Muscle of leg (tissue), 11 donors: ENCODE data around the gene HLCS. TPM values are rescaled to one million over a fixed set of nuclear protein-coding genes. Genes with fewer than 3 reads are reported as not detected.

Experiments used
- DNase-seq: peaks from one replicate; pipeline ENCODE4 v3.0.0; 2013
- H3K27ac ChIP-seq: one replicate; pipeline ENCODE4 v1.5.1; 2013; ENCODE audit warnings: mild to moderate bottlenecking, low read length, control low read depth
- H3K27me3 ChIP-seq: one replicate; pipeline ENCODE4 v1.6.1; 2013; ENCODE audit warnings: low read length; ENCODE audit not compliant: control insufficient read depth, insufficient read depth
- H3K36me3 ChIP-seq: one replicate; pipeline ENCODE4 v1.6.1; 2013; ENCODE audit warnings: low read length; ENCODE audit not compliant: control insufficient read depth, insufficient read depth
- H3K4me1 ChIP-seq: one replicate; pipeline ENCODE4 v1.6.1; 2013; ENCODE audit warnings: low read length; ENCODE audit not compliant: control insufficient read depth, insufficient read depth
- H3K4me3 ChIP-seq: one replicate; pipeline ENCODE4 v1.5.1; 2013; ENCODE audit warnings: low read length, control low read depth
- H3K9me3 ChIP-seq: replicated peaks from 2 replicates; pipeline ENCODE4 v1.6.1; 2013; ENCODE audit warnings: low read depth, low read length; ENCODE audit not compliant: control insufficient read depth
- WGBS: methylation state at CpG from one replicate; pipeline ENCODE4 v1.1.5; 2013; ENCODE audit warnings: missing lambda C conversion rate; ENCODE audit not compliant: insufficient coverage; 5-methylcytosine and 5-hydroxymethylcytosine counted together
- polyA plus RNA-seq, 8 donors: library from polyadenylated mRNA; unstranded; fragments of 120-200 nt; gene quantifications; one replicate each; pipeline versions ENCODE4 v1.2.1 to v1.2.3, GENCODE V29; 2013; ENCODE audit warnings: inconsistent platforms in 1 of 8, low replicate concordance in 1 of 8; ENCODE audit not compliant: insufficient read length in 8 of 8, insufficient read depth in 1 of 8
- total RNA-seq: library from RNA; stranded (reverse); fragments of 120-200 nt; gene quantifications from one replicate; pipeline ENCODE4 v1.2.4, GENCODE V29; 2013

Gene HLCS
- total and polyA plus RNA-seq, 9 donors = 8.4 to 13.4 (median 12.9) TPM

GRCh38 chr21:36835383-36835795 is 131.1 kb downstream of the HLCS start:
- Histone ChIP-seq H3K36me3 (no peaks in the 10 kb centered on the region), H3K4me3 (no peak overlapping the region), H3K4me1 (peaks cover 23% of the 10 kb centered on the region), H3K9me3 (no peaks in the 10 kb centered on the region), H3K27me3 (no peaks in the 10 kb centered on the region), H3K27ac (peak overlapping the region; percentile 87)
- peak; percentile 91 for DNase-seq
- WGBS = 0% methylated on average over 1 of the region's 1 CpG

GRCh38 chr21:36834192-36834591 is 132.3 kb downstream of the HLCS start:
- no peak for DNase-seq
- H3K9me3 ChIP-seq = no peaks in the 10 kb centered on the region
- peak overlapping the region; percentile 20 for H3K27ac ChIP-seq
- 88% methylated on average over 4 of the region's 4 CpGs for WGBS
- H3K4me3 ChIP-seq = no peak overlapping the region
- no peaks in the 10 kb centered on the region for H3K36me3 ChIP-seq
- H3K4me1 ChIP-seq = peaks cover 23% of the 10 kb centered on the region
- H3K27me3 ChIP-seq = no peaks in the 10 kb centered on the region

- Histone ChIP-seq H3K36me3 (no peaks in the 10 kb centered on the region), H3K4me3 (no peak overlapping the region), H3K27ac (peak overlapping the region; percentile 40), H3K4me1 (peaks cover 10% of the 10 kb centered on the region), H3K9me3 (no peaks in the 10 kb centered on the region), H3K27me3 (no peaks in the 10 kb centered on the region)
- 61% methylated on average over 5 of the region's 8 CpGs for WGBS
- DNase-seq = no peak
Observed at GRCh38 chr21:36830100-36830499, 136.4 kb downstream of the HLCS start.

- H3K4me3 ChIP-seq = no peak overlapping the region
- no peaks in the 10 kb centered on the region for H3K9me3 ChIP-seq
- DNase-seq = no peak
- peaks cover 1% of the 10 kb centered on the region for H3K4me1 ChIP-seq
- 23% methylated on average over 1 of the region's 4 CpGs for WGBS
- no peaks in the 10 kb centered on the region for H3K27me3 ChIP-seq
- no peaks in the 10 kb centered on the region for H3K36me3 ChIP-seq
- no peak overlapping the region for H3K27ac ChIP-seq
Observed at GRCh38 chr21:36828891-36829515, 137.5 kb downstream of the HLCS start.

- WGBS = no CpG with 5 or more reads among the region's 3 CpGs
- H3K9me3 ChIP-seq = no peaks in the 10 kb centered on the region
- H3K4me3 ChIP-seq = no peak overlapping the region
- no peaks in the 10 kb centered on the region for H3K27me3 ChIP-seq
- H3K36me3 ChIP-seq = no peaks in the 10 kb centered on the region
- H3K27ac ChIP-seq = no peak overlapping the region
- no peak for DNase-seq
- H3K4me1 ChIP-seq = no peaks in the 10 kb centered on the region
Observed at GRCh38 chr21:36828208-36828607, 138.3 kb downstream of the HLCS start.

GRCh38 chr21:36825658-36826057 is 140.8 kb downstream of the HLCS start:
- Histone ChIP-seq H3K4me1 (peaks cover 4% of the 10 kb centered on the region), H3K36me3 (no peaks in the 10 kb centered on the region), H3K9me3 (no peaks in the 10 kb centered on the region), H3K4me3 (no peak overlapping the region), H3K27me3 (no peaks in the 10 kb centered on the region), H3K27ac (no peak overlapping the region)
- WGBS = 94% methylated on average over 2 of the region's 5 CpGs
- no peak for DNase-seq

GRCh38 chr21:36821032-36821299 is 145.5 kb downstream of the HLCS start:
- H3K27ac ChIP-seq = no peak overlapping the region
- no peak overlapping the region for H3K4me3 ChIP-seq
- H3K4me1 ChIP-seq = peaks cover 21% of the 10 kb centered on the region
- H3K27me3 ChIP-seq = no peaks in the 10 kb centered on the region
- H3K9me3 ChIP-seq = no peaks in the 10 kb centered on the region
- no peaks in the 10 kb centered on the region for H3K36me3 ChIP-seq
- WGBS = 60% methylated on average over 3 of the region's 7 CpGs
- no peak for DNase-seq

GRCh38 chr21:36820176-36821031 is 146.1 kb downstream of the HLCS start:
- Histone ChIP-seq H3K36me3 (no peaks in the 10 kb centered on the region), H3K4me1 (peaks cover 21% of the 10 kb centered on the region), H3K4me3 (no peak overlapping the region), H3K27ac (peak overlapping the region; percentile 4), H3K9me3 (no peaks in the 10 kb centered on the region), H3K27me3 (no peaks in the 10 kb centered on the region)
- WGBS = 52% methylated on average over 26 of the region's 27 CpGs
- peak; percentile 33 for DNase-seq

- WGBS = 60% methylated on average over 2 of the region's 13 CpGs
Observed at GRCh38 chr21:36817732-36818450, 148.6 kb downstream of the HLCS start.

GRCh38 chr21:36816561-36817130 is 149.8 kb downstream of the HLCS start:
- H3K36me3 ChIP-seq = no peaks in the 10 kb centered on the region
- H3K4me1 ChIP-seq = peaks cover 24% of the 10 kb centered on the region
- no peaks in the 10 kb centered on the region for H3K9me3 ChIP-seq
- no peak overlapping the region for H3K4me3 ChIP-seq
- H3K27me3 ChIP-seq = no peaks in the 10 kb centered on the region
- peak; percentile 35 for DNase-seq
- 60% methylated on average over 1 of the region's 9 CpGs for WGBS
- H3K27ac ChIP-seq = no peak overlapping the region

More at GRCh38 chr21:36817732-36818450, 148.6 kb downstream of the HLCS start:
- Histone ChIP-seq H3K27ac (no peak overlapping the region), H3K4me1 (peaks cover 21% of the 10 kb centered on the region), H3K27me3 (no peaks in the 10 kb centered on the region), H3K36me3 (no peaks in the 10 kb centered on the region), H3K4me3 (no peak overlapping the region), H3K9me3 (no peaks in the 10 kb centered on the region)
- DNase-seq = no peak
